HS-5 (cell line): ENCODE measurements around the gene AIF1.

Experiments
- DNase-seq: peaks from one replicate; pipeline ENCODE4 v3.0.0-alpha.2; 2012; ENCODE audit warnings: low read depth

AIF1 gene

DNA sequence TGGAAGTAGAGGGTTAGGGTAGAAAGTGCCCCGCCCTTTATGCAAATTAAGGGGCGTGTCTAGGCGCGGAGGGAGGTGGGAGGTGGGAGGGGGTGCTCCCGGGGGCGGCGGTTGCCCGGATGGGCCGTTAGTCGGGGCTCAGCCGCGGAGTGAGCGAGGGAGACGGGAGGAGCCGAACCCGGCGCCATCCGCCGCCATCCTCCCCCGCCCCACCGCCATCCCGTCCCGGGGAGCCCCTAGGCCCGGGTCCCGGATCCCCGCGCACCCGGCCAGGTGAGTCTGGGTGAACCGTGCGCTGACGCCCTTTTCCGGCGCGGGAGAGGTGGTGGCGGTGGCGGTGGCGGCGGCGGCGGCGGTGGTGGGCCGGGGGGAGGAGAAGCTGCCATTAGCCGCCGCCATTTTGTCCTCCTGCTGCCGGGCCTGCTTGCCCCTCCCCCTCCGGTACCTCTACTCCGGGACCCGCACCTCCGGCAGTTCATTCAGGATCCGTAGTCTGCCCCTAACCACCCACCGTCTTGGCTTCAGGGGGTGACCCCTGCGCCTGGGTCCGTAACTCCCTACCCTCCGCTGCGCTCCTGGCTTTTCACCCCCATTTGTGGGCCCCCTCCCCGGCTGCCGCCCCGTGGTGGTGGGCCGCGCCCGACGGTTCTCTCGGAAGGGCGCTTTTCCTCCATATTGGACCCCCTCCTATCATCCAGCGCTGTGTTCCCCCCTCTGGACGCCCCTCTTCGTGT, 5.7 kb downstream of the AIF1 start, which contains the start of gene PRRC2A:
Gene PRRC2A (plus strand): TSS at position 130 of the 734 bp plus-strand sequence. CDS start 2,075 bp downstream, outside the sequence.
- DNase-seq = no peak

DNA sequence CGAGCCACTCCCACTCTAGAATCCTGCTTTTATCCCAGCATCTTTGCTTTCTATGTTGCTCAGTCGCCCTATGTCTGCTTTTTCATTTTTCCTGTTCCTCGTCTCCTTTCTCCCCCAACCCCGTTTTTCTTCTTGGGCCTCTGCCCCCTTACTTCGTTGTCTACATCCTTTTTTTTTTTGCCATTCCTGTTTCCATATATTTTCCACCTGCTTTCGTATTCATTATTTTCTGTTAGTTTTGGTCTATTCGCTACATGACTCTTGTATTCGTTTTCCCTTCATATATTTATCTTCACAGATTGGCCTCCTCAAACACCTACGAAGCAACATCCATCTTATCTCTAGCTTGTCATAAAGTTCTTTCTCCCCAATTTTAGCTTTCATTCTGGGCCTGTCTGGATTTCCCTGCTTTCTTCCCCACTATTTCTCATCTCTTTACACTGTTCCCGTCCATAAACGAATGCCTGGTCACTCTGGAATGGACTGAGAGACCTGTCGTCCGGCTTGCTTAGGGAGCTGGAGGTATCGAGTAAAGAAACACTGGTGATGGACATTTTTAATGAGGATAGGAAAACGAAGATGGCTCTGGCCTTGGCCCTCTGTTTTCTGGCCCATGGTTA, 6.4 kb downstream of the AIF1 start:
- DNase-seq = no peak

DNA sequence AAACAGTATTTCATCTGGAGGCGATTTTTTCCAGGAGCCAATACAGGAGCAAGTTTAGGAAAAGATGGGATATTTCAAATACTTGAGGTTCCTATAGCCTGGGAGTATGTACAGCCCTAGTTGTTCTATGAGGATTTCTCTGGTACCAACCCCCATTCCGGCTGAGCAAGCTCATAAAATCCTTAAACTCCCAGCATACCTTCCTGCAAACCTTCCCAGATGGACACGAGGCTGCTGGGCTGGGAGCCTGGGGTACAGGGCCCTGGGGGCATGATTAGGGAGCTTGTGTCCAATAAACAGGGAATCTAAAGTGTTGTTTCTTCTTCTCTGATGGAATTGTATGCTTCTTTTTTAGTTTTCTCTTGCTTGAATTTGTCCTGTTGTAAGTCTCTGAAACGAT, 7.0 kb downstream of the AIF1 start:
- no peak for DNase-seq

DNA sequence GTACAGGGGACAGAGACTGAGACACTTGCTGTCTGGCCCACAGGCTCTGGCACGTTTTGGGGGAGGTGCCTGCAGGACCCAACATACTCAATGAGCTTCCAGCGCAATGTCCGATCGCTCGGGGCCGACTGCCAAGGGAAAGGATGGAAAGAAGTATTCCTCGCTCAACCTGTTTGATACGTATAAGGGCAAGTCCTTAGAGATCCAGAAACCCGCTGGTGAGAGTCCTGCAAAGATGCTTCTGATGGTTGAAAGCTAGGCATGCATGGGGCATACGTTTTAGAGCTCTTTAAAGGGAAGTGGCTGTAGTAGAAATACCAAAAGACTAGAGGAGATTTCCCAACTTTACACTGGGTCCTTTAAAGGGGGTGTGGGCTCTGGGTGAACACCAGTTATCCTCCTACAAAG, 7.7 kb downstream of the AIF1 start:
- no peak for DNase-seq

DNA sequence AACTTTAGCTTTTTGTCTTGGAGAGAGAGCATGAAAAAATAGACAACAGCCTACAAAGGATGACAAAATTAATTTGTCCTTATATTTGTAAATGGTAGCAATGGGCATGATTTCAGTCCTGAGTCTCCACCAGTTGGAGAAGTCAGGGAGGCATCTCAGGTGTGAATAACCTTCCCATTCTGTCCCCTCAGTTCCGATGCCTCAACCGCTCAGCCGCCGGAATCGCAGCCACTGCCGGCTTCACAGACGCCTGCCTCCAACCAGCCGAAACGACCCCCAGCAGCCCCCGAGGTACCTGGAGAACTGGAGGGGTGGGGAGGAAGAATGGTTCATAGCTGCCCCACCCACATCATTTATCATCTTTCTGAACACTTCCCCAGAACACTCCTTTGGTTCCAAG, 9.0 kb downstream of the AIF1 start:
- DNase-seq = no peak

DNA sequence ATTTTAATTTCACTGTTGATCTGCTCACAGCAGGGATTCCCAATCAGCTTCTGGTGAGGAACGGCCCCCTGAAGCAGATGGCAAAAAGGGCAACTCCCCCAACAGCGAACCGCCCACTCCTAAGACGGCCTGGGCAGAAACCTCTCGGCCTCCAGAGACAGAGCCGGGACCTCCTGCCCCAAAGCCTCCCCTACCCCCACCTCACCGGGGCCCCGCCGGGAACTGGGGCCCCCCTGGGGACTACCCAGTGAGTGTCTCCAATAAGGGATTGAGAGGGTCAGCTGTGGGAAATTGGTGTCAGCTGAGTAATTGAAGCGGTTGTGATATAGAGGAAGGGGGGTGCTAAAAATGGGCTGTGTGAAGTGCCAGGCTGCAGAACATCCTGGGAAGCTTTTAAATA, 11.9 kb downstream of the AIF1 start:
- no peak for DNase-seq

DNA sequence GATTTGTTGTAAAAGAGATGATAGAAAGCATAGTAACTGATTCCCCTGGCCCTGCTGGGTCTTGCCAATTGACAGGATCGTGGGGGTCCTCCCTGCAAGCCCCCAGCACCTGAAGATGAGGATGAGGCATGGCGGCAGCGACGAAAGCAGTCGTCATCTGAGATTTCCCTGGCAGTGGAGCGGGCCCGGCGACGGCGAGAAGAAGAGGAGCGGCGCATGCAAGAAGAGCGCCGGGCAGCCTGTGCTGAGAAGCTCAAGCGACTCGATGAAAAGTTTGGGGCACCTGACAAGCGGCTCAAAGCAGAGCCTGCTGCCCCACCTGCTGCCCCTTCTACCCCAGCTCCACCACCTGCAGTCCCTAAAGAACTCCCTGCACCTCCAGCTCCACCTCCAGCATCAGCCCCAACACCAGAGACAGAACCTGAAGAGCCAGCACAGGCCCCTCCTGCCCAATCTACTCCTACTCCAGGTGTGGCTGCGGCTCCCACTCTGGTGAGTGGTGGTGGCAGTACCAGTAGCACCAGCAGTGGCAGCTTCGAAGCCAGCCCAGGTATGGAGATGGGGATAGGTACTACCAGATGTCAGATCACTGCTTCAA, 12.8 kb downstream of the AIF1 start:
- no peak for DNase-seq

DNA sequence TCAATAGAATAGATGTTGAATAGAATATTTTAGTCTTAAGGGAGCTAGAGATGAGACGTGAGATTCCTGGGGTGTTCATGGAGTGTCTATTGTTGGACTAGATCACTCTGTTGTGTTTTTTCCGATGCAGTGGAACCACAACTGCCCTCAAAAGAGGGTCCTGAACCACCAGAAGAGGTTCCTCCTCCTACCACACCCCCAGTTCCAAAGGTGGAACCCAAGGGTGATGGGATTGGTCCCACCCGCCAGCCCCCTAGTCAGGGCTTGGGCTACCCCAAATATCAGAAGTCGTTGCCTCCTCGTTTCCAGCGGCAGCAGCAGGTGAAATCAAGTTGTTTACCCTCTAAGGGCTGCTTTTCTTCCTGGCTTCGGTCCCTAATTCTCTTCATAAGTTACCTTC, 14.0 kb downstream of the AIF1 start:
- no peak for DNase-seq

DNA sequence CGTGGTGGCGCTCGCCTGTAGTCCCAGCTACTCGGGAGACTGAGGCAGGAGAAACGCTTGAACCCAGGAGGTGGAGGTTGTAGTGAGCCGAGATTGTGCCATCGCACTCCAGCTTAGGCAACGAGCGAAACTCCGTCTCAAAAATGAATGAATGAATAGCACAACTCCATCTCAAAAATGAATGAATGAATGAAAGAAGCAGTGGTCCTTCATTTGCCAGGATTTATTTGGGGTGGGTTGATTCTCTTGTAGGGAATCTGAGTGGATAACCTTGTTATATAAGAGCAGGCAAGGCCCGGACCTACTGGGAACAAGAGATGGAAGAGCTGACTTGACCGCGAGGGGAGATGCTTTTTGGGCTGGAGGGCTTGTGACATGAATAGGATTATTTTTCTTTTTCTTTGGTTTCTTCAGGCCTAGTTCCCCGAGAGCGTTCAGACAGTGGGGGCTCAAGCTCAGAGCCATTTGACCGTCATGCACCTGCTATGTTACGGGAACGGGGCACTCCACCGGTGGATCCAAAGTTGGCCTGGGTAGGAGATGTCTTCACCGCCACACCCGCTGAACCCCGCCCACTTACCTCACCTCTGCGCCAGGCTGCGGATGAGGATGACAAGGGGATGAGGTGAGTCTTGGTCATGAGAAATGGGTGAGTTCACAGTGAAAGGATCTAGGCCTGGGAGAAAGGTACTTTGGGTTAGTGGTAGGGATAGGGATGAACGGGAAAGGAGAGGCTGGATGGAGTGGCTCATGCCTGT, 15.3 kb downstream of the AIF1 start:
- DNase-seq = no peak

DNA sequence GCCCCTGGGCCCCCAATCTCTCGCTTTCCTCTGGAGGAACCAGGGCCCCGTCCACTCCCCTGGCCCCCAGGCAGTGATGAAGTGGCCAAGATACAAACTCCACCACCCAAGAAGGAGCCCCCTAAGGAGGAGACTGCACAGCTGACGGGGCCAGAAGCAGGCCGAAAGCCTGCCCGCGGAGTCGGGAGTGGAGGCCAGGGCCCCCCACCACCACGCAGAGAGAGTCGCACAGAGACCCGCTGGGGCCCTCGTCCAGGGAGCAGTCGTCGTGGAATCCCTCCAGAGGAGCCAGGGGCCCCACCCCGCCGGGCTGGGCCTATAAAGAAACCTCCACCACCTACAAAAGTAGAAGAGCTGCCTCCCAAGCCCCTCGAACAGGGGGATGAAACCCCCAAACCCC, 16.2 kb downstream of the AIF1 start:
- no peak for DNase-seq

DNA sequence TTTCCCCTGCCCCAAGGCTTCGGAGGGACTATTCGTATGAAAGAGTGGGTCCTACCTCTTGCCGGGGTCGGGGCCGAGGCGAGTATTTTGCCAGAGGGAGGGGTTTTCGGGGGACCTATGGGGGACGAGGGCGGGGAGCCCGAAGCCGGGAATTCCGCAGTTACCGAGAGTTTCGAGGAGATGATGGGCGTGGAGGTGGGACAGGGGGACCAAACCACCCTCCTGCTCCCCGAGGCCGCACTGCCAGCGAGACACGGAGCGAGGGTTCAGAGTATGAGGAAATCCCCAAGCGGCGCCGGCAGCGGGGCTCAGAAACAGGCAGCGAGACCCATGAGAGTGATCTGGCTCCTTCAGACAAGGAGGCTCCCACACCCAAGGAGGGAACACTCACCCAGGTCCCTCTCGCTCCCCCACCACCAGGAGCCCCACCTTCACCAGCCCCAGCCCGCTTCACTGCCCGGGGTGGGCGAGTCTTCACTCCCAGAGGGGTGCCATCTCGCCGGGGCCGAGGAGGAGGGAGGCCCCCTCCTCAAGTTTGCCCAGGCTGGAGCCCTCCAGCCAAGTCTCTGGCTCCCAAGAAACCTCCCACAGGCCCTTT, 16.7 kb downstream of the AIF1 start:
- DNase-seq = no peak

DNA sequence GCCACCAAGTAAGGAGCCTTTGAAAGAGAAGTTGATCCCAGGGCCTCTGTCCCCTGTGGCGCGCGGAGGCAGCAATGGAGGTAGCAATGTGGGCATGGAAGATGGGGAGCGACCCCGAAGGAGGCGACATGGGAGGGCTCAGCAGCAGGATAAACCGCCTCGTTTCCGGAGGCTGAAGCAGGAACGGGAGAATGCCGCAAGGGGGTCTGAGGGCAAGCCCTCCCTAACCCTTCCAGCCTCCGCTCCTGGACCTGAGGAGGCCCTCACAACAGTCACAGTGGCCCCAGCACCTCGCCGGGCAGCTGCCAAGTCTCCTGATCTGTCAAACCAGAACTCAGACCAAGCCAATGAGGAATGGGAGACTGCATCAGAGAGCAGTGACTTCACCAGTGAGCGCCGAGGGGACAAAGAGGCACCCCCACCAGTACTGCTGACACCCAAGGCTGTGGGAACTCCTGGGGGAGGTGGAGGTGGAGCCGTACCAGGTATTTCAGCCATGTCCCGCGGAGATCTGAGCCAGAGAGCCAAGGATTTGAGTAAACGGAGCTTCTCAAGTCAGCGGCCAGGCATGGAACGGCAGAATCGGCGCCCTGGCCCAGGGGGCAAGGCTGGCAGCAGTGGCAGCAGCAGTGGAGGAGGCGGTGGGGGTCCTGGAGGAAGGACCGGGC, 17.4 kb downstream of the AIF1 start:
- no peak for DNase-seq

DNA sequence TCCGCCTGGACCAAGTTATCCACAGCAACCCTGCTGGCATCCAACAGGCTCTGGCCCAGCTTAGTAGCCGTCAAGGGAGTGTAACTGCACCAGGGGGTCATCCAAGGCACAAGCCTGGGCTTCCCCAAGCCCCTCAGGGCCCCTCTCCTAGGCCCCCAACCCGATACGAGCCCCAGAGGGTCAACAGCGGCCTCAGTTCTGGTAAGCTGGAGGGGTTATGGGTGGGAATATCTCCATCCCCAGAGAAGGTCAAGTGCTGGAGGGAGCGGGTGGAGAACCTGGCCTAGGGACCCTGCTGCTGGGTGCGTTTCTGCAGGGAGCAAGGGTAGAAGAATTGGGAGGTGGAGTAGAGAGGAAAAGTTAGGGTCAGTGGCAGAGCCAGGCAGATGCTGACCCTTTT, 18.4 kb downstream of the AIF1 start:
- no peak for DNase-seq

DNA sequence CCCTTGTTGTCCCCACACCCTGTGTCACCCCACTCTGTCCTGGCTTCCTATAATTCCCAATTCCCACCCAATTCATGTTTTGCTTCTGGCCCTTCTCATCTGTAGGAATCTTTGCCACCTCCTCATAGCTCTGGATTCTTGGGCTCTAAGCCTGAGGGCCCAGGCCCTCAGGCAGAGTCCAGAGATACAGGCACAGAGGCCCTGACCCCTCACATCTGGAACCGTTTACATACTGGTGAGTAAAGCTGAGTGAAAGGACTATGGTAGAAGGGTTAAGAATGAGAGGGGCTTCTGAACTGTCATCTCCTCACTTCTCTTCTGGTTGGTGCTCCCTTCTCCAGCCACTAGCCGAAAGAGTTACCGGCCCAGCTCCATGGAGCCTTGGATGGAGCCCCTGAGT, 19.1 kb downstream of the AIF1 start:
- no peak for DNase-seq

DNA sequence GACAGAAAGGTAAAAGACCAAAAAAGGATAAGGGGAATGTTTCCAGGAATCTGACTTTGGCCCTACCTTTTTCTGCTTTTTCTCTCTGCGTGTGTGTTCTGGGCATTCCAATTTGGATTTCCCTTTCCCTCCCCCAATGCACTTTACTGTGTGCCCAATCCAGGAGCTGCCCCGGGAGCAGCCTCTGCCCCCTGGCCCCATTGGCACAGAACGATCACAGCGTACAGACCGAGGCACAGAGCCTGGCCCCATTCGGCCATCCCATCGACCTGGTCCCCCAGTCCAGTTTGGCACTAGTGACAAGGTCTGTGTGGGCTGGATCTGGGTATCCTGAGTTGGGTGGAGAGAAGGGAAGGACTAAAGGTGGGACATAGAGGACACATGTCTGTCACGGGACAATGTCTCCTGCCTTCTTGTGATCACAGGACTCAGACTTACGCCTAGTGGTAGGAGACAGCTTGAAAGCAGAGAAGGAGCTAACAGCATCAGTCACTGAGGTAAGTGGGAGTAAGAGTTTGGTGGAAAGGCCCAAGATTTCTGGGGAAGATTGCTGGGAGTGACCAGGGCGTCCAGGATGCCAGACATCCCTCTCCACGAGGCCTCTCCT, 20.0 kb downstream of the AIF1 start:
- no peak for DNase-seq

DNA sequence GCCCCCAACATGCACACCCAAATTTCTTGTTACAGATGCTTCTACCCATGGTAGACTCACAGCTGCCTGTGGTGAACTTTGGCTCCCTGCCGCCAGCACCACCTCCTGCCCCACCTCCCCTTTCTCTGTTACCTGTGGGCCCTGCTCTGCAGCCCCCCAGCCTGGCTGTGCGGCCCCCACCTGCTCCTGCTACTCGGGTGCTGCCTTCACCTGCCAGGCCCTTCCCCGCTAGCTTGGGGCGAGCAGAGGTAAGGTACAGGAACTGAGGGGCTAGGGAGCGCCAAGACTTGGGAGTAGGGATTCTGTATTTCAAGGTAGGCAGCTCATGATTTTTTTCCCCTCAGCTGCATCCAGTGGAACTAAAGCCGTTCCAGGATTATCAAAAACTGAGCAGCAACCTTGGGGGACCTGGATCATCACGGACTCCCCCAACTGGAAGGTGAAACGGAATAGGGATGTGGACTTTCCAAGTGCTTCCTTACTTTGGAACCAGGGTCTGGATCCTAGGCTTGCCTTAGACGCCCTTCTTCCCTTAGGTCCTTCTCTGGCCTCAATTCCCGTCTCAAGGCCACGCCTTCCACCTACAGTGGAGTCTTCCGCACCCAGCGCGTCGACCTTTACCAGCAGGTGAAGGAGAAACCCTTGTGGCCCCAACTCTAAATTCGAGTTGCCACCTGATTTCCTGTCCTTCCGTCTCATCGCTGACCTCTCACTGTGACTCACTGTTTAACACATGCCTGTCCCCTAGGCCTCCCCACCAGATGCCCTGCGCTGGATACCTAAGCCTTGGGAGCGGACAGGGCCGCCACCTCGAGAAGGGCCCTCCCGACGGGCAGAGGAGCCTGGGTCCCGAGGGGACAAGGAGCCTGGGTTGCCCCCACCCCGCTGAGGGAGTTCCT, 21.9 kb downstream of the AIF1 start:
- no peak for DNase-seq

DNA sequence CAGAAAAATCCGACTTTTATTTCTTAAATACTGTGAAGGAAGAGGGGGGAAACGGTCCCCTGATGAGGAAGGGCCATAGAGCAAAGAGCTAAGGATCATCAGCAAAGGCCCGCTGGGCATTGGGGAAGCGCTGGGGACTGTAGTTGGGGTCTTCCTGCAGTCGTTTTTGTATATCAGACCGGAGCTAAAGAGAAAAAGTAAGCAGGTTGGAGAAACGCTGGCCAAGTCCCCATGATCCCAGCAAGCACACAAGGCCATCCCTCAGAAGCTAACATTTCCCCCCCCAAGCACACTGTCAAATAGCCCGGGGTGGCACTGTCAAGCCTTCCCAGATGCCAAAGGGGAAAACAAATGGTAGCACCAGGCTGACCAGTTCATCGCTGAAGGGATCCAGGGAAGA, 24.0 kb downstream of the AIF1 start:
- DNase-seq = no peak

DNA sequence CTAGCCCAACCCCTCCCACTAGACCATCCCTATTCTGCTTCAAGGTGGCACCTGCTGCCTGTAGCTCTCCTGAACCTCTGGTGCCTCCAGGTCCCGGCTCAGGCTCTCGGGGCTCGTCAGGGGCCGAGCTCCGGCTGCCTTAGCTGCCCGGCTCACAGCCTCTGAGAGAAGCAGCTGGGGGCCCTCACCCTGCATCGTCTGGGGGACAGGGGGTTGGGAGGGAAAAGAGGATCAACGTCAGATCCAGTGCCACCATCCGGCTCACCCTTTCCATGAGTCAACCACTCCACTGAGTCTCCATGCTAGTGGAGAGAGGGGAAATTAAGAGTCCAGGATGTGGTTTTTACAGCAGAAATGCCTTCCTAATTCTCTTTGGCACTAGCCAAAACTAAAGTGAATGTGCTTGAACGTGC, 24.4 kb downstream of the AIF1 start:
- DNase-seq = no peak

DNA sequence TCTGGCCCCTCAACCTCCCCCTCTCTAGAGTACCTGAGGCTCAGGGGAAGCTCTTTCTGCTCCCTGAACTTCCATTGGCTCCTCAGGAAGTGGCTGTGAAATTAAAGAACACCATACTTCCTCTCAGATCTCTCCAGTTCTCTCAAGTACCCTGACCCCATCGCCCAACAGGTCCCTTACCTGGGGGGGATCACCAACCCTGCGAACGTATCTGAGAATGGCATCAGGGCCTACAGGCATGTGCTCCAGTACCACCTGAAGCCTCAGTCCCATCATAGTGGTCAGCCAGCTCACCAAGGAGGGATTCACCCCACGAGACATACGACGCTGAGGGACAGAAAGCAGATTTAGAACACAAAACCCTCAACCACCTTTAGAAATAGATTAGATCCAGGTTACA, 25.6 kb downstream of the AIF1 start:
- DNase-seq = no peak

DNA sequence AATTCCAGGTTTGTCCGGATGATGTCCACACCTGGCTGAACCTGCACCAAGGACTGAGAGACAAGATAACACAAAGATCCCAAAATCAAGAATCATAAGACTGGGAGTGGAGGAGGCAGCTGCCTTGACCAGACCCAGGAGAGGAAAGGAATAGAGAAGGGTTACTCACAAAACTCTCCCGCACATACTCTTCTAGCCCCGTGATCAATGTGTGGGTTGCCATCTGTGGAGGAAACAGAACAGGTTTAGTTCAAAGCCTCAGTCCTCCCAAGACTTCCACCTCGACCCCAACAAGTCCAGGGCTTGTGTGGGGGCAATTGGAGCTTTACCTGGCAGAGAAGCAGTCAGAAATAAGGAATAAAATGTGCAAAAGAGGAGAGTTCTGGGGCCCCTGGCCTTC, 26.3 kb downstream of the AIF1 start:
- no peak for DNase-seq
